Dermis microvascular lymphatic vessel endothelial cell (primary cell): ENCODE measurements around the gene TRIM64C. TPM values are rescaled to one million over a fixed set of nuclear protein-coding genes. Genes with fewer than 3 reads are reported as not detected.
"Not testable (repeated sequence)": the region's sequence is repeated elsewhere in the genome, so short reads cannot be mapped to it uniquely, and the experiment has no call there.

Source experiments
- DNase-seq, 2 donors: peaks; one replicate each; pipeline versions ENCODE4 v3.0.0 to v3.0.0-alpha.2; 2010; ENCODE audit warnings: low read depth in 2 of 2
- total RNA-seq: library from RNA; depleted of rRNA; stranded (reverse); fragments of >200 nt; gene quantifications from 2 replicates; pipeline ENCODE4 v1.2.1, GENCODE V29; 2014

Gene TRIM64C, protein sequence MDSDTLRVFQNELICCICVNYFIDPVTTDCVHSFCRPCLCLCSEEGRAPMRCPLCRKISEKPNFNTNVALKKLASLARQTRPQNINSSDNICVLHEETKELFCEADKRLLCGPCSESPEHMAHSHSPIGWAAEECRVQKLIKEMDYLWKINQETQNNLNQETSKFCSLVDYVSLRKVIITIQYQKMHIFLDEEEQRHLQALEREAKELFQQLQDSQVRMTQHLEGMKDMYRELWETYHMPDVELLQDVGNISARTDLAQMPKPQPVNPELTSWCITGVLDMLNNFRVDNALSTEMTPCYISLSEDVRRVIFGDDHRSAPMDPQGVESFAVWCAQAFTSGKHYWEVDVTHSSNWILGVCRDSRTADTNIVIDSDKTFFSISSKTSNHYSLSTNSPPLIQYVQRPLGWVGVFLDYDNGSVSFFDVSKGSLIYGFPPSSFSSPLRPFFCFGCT
- total RNA-seq = not detected in 2 replicates

- DNase-seq = not testable (repeated sequence)
Observed at GRCh38 chr11:49059012-49059411, at the start of gene TRIM64C. TSS of gene TRIM64C (minus strand) at chr11:49059112. CDS start at chr11:49059112, 0 bp downstream.

GRCh38 chr11:49102356-49102755 lies 43.4 kb upstream of the TRIM64C start:
- not testable (repeated sequence) for DNase-seq

GRCh38 chr11:49069897-49070296 lies 11.0 kb upstream of the TRIM64C start:
- DNase-seq = not testable (repeated sequence)

GRCh38 chr11:49049821-49050220 lies 9.1 kb downstream of the TRIM64C start:
- not testable (repeated sequence) for DNase-seq

- not testable (repeated sequence) for DNase-seq
Observed at GRCh38 chr11:49048229-49048628, 10.7 kb downstream of the TRIM64C start.

GRCh38 chr11:49028523-49028922 lies 30.4 kb downstream of the TRIM64C start, which contains the start of gene TRIM49B:
TSS of gene TRIM49B (plus strand) at chr11:49028823. CDS start at chr11:49031600, 2,777 bp downstream.
- DNase-seq = not testable (repeated sequence)

Other genes with a start within 250 kb of the TRIM64C start
- not detected in 2 replicates for gene TRIM51G, start 75.2 kb downstream of the TRIM64C start, total RNA-seq
- gene TRIM49B, start 30.3 kb downstream of the TRIM64C start, total RNA-seq = not detected in 2 replicates
- gene FOLH1, start 149.5 kb upstream of the TRIM64C start, total RNA-seq = under 0.01 TPM in 1 of 2 replicates, not detected in the other